Astrocyte of the spinal cord (primary cell): ENCODE results near the gene F2R.

Experiments
- DNase-seq: peaks from one replicate; pipeline ENCODE4 v3.0.0; 2011; ENCODE audit warnings: low read depth, low spot score
- H3K4me3 ChIP-seq: 2 replicates; pipeline ENCODE4 v1.5.1; 2011; ENCODE audit warnings: low read depth, mild to moderate bottlenecking, low read length, moderate library complexity
- in situ Hi-C: cut with HindIII; loops from 2 replicates; pipeline ENCODE4 v1.10.0; 2017; ENCODE audit warnings: low sequenced_read_pairs
- TF ChIP-seq, protein P1 (sequence below): IDR thresholded peaks from 2 replicates; pipeline ENCODE4 v1.5.1; 2012; ENCODE audit warnings: low read depth, mild to moderate bottlenecking, low read length, inconsistent platforms

The F2R gene

DNA sequence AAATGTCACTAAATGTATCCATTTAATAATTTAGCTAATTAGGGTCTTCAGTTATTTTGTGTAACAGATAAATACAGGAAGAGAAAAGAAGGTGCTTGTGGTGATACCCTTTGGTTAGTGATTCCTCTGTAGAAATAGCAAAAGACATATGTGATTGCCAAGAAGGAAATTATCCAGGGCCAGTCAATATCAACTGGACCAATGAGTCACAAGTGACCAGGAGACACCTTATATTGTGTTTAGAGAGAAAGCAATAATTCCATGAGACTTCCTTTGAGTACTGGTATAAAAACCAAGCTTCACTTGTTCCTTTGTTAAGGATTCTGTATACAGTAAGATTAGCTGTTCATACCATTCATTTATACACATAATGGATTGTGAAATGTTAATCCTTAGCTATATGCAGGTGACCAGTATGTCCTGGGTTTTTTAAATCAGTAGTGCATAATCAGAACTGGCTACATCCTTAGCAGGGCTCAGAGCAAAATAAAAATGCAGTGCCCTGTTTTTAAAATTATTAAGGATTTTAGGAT lies 11.7 kb upstream of the F2R start:
- TF ChIP-seq, protein P1, sequence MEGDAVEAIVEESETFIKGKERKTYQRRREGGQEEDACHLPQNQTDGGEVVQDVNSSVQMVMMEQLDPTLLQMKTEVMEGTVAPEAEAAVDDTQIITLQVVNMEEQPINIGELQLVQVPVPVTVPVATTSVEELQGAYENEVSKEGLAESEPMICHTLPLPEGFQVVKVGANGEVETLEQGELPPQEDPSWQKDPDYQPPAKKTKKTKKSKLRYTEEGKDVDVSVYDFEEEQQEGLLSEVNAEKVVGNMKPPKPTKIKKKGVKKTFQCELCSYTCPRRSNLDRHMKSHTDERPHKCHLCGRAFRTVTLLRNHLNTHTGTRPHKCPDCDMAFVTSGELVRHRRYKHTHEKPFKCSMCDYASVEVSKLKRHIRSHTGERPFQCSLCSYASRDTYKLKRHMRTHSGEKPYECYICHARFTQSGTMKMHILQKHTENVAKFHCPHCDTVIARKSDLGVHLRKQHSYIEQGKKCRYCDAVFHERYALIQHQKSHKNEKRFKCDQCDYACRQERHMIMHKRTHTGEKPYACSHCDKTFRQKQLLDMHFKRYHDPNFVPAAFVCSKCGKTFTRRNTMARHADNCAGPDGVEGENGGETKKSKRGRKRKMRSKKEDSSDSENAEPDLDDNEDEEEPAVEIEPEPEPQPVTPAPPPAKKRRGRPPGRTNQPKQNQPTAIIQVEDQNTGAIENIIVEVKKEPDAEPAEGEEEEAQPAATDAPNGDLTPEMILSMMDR, result no peak
- in situ Hi-C loops, result loop anchor here (25.0 kb wide), 2 partner anchors 92 to 108 kb away; partner anchors contain the start of genes F2RL1 and F2RL2
- no peak for DNase-seq
- no peak overlapping the region for H3K4me3 ChIP-seq

DNA sequence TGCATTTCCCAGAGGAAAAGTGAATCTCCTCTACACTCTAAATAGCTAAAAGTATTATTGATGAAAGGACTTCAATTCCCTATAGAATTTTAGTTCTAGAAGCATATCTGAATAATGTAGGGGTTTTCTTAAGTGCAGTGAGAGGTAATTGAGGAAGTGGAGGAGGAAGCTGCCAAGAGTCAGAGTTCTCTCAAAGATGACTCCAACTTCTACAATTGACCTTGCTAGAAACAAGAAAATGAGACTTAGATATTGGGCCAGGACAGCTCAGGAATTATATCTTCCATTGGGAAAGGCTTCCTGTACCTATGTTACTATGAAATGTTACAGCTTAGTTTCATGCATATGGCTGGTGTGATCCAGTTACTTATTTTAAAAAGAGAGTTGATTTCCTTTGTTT lies 10.4 kb upstream of the F2R start:
- in situ Hi-C loops, result loop anchor here (25.0 kb wide), 2 partner anchors 93 to 107 kb away; partner anchors contain the start of genes F2RL1 and F2RL2
- no peak for DNase-seq
- no peak overlapping the region for H3K4me3 ChIP-seq
- TF ChIP-seq, protein P1, result no peak

DNA sequence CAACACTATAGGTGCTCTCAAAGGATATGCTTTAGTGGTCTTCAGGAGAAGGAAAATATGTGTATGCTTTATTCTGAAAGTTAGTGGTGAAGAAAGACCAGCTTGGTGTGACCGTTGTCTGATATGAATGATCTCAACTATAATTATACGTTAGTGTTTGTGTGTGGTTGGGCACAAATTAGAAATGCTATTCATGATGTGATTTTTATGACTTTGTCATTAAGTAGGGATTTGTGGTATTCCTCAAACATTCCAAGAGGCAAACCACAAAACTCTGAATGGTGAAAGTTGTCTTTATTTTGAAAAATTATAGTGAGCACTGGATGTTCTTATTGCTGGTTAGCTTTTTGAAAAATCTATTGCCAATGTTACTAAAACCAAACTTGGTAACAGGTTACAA lies 6.2 kb upstream of the F2R start:
- DNase-seq, result peak; percentile 80
- TF ChIP-seq, protein P1, result no peak
- in situ Hi-C loops, result loop anchor here (25.0 kb wide), 2 partner anchors 97 to 103 kb away; partner anchors contain the start of genes F2RL1 and F2RL2
- H3K4me3 ChIP-seq, result no peak overlapping the region

DNA sequence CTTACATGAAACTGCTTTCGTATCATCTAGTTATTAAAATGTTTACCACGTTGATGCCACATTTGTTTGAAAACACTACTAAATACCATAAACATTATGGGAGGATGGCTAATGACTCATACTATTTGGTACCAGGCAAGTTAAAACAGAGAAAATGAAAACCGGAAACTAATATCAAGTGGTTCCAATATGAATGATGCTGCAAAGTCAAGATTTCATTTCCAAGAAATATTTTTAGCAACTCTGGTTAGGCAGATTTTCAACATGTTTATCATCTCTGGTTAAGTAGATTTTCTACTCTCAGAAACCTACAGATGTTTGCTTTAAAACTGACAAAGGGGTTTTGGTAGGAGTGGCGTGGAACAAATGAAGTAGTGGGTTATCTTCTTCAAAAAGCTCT lies 4.9 kb upstream of the F2R start:
- DNase-seq, result no peak
- TF ChIP-seq, protein P1, result no peak
- no peak overlapping the region for H3K4me3 ChIP-seq
- in situ Hi-C loops, result loop anchor here (25.0 kb wide), 2 partner anchors 99 to 101 kb away; partner anchors contain the start of genes F2RL1 and F2RL2

DNA sequence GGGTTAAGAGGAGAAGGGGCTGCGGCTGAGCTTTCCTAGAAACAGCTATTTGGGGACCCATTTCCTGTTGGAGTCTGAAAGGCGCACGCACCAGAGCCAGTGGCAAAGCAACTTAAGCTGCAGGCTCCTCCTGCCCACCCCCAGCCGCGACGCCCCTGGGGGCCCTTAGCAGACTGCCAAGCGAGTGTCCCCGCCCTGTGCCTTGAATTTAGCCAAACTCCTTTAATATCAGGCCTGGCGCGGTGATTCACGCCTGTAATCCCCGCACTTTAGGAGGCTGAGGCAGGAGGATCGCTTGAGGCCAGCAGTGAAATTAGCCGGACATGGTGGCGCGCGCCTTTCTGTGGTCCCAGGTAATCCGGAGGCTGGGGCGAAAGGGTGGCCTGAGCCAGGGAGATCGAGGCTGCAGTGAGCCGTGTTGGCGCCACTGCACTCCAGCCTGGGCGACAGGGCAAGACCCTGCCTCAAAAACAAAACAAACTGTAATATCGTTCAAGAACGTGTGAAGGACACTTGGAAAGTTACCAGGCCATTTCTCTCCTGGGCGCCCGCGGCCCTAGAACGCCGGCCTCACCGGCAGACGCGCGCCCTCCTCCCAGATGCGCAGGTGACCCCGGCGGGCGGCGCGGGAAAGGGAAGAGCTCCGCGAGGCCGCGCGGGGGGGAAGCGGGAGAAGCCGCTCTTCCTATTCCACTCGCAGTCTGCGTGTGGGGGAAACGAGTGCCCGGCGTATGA lies 1.0 kb upstream of the F2R start:
- DNase-seq, result no peak
- TF ChIP-seq, protein P1, result no peak
- peak overlapping the region; percentile 97 for H3K4me3 ChIP-seq
- in situ Hi-C loops, result loop anchor here (25.0 kb wide), 2 partner anchors 97 to 103 kb away; partner anchors contain the start of genes F2RL1 and F2RL2

DNA sequence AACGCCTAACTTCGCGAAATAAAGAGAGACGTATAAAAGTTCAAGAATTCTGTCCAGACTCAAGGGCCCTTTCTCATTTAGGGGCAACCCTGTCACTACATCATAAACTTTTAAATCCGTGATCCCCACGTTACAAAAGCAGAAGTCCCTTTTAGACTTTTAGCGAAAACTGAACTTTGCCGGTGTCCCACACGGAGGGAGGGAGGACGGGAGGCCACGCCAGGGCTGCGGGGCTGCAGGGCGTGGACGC lies 515 bp upstream of the F2R start:
- peak overlapping the region; percentile 97 for H3K4me3 ChIP-seq
- in situ Hi-C loops, result loop anchor here (25.0 kb wide), 2 partner anchors 97 to 103 kb away; partner anchors contain the start of genes F2RL1 and F2RL2
- no peak for DNase-seq
- TF ChIP-seq, protein P1, result no peak
